Mammary epithelial cell (primary cell): ENCODE measurements around the gene C2CD4D.

ENCODE experiments used
- CTCF ChIP-seq, 2 donors: IDR thresholded peaks in 1 of 2; conservative IDR thresholded peaks in 1 of 2; 2 replicates each; pipeline ENCODE4 v1.5.1; 2011 to 2012; ENCODE audit warnings: inconsistent platforms in 2 of 2, low read length in 2 of 2, mild to moderate bottlenecking in 2 of 2, control low read depth in 1 of 2, low read depth in 1 of 2; ENCODE audit not compliant: insufficient read depth in 1 of 2; ENCODE audit errors: extremely low read depth in 1 of 2
- EZH2 ChIP-seq: IDR thresholded peaks from 2 replicates; pipeline ENCODE4 v1.6.1; 2012; ENCODE audit warnings: low read length, inconsistent platforms, borderline replicate concordance

GRCh38 chr1:151837197-151837596 lies 2.4 kb downstream of the C2CD4D start:
- TF ChIP-seq CTCF (conservative IDR thresholded peaks at IDR 0.05 in 1 of 2, IDR thresholded peaks at IDR 0.05 in 1 of 2; ENCODE audit: extremely low read depth in 1 of 2, insufficient read depth in 1 of 2, low read depth in 1 of 2, low read length in 2 of 2) (no peak), EZH2 (no peak)
